ENCODE data around the gene SRGAP3. TPM values are rescaled to one million over a fixed set of nuclear protein-coding genes. Genes with fewer than 3 reads are reported as not detected.

SRGAP3 gene
- total and polyA plus RNA-seq, 2 experiments from 2014 or later, result 0.89 to 1.7 TPM

GRCh38 chr3:9247941-9248521, 1.4 kb downstream of the SRGAP3 start:
- no peak overlapping the region for H3K9ac ChIP-seq
- no peaks in the 10 kb centered on the region for H3K9me2 ChIP-seq (ENCODE audit: insufficient read depth)
- 4 to 10% methylated on average over 19 of the region's 19 CpGs for WGBS, 2 experiments (ENCODE audit: low coverage in 1 of 2, low lambda C conversion rate in 2 of 2, missing lambda C conversion rate in 2 of 2)
- no peaks in the 10 kb centered on the region for H4K20me1 ChIP-seq (ENCODE audit: insufficient read depth)
- no peak overlapping the region for H3K27ac ChIP-seq
- no peaks in the 10 kb centered on the region for H3K9me3 ChIP-seq (ENCODE audit: low read depth)
- no peak for TF ChIP-seq EZH2phosphoT487 (IDR thresholded peaks at IDR 0.05; ENCODE audit: insufficient read depth, low read depth)
- peak; percentile 57 for TF ChIP-seq EZH2 (IDR thresholded peaks at IDR 0.05; ENCODE audit: insufficient read depth, poor library complexity, severe bottlenecking)
- peak overlapping the region; percentile 74 for H3K4me3 ChIP-seq
- H3F3A ChIP-seq (ENCODE audit: insufficient read depth), result no peaks in the 10 kb centered on the region
- H3K4me2 ChIP-seq (ENCODE audit: unreplicated experiment), result peak overlapping the region; percentile 92
- peak overlapping the region; percentile 76 for H2AFZ ChIP-seq
- in situ Hi-C loops (cut with MboI), result no loop called here
- no peaks in the 10 kb centered on the region for H3K36me3 ChIP-seq (ENCODE audit: low read depth)
- H3K4me1 ChIP-seq (ENCODE audit: insufficient read depth), result peaks cover 21% of the 10 kb centered on the region
- peaks cover 14% of the 10 kb centered on the region; the same call in 1 of the 2 replicates for H3K27me3 ChIP-seq (replicated peaks; ENCODE audit: insufficient read depth)
- peak; percentile 26 for DNase-seq
- no peaks in the 10 kb centered on the region for H3K79me2 ChIP-seq (ENCODE audit: insufficient read depth)

- H3K4me3 ChIP-seq, result peak overlapping the region; percentile 74; the same call in 1 of the 2 replicates
- in situ Hi-C loops (cut with MboI), result no loop called here
- peak overlapping the region; percentile 92 for H3K4me2 ChIP-seq (ENCODE audit: unreplicated experiment)
- no peaks in the 10 kb centered on the region for H3K79me2 ChIP-seq (ENCODE audit: insufficient read depth)
- no peaks in the 10 kb centered on the region for H3F3A ChIP-seq (ENCODE audit: insufficient read depth)
- peak overlapping the region; percentile 76 for H2AFZ ChIP-seq
- H3K9ac ChIP-seq, result no peak overlapping the region
- H3K27me3 ChIP-seq (replicated peaks; ENCODE audit: insufficient read depth), result peaks cover 14% of the 10 kb centered on the region; the same call in 1 of the 2 replicates
- H3K4me1 ChIP-seq (ENCODE audit: insufficient read depth), result peaks cover 21% of the 10 kb centered on the region
- H4K20me1 ChIP-seq (ENCODE audit: insufficient read depth), result no peaks in the 10 kb centered on the region
- no peak for DNase-seq
- H3K9me3 ChIP-seq (ENCODE audit: low read depth), result no peaks in the 10 kb centered on the region
- no peaks in the 10 kb centered on the region for H3K36me3 ChIP-seq (ENCODE audit: low read depth)
- H3K27ac ChIP-seq, result no peak overlapping the region
- TF ChIP-seq EZH2phosphoT487 (IDR thresholded peaks at IDR 0.05; ENCODE audit: insufficient read depth, low read depth) (no peak), EZH2 (IDR thresholded peaks at IDR 0.05; ENCODE audit: insufficient read depth, poor library complexity, severe bottlenecking) (no peak)
- H3K9me2 ChIP-seq (ENCODE audit: insufficient read depth), result no peaks in the 10 kb centered on the region
- 37% methylated on average over 12 of the region's 12 CpGs for WGBS, 2 experiments (ENCODE audit: low coverage in 1 of 2, low lambda C conversion rate in 2 of 2, missing lambda C conversion rate in 2 of 2)
Observed at GRCh38 chr3:9247361-9247940, 2.0 kb downstream of the SRGAP3 start.

- Histone ChIP-seq H3K27me3 (replicated peaks; ENCODE audit: insufficient read depth) (peaks cover 14% of the 10 kb centered on the region; the same call in 1 of the 2 replicates), H3K4me3 (no peak overlapping the region), H3K4me2 (ENCODE audit: unreplicated experiment) (no peak overlapping the region), H3K9ac (no peak overlapping the region), H3K27ac (no peak overlapping the region), H3K79me2 (ENCODE audit: insufficient read depth) (no peaks in the 10 kb centered on the region), H4K20me1 (ENCODE audit: insufficient read depth) (no peaks in the 10 kb centered on the region), H3K9me3 (ENCODE audit: low read depth) (no peaks in the 10 kb centered on the region), H3F3A (ENCODE audit: insufficient read depth) (no peaks in the 10 kb centered on the region), H3K9me2 (ENCODE audit: insufficient read depth) (no peaks in the 10 kb centered on the region), H3K4me1 (ENCODE audit: insufficient read depth) (peaks cover 21% of the 10 kb centered on the region), H2AFZ (no peak overlapping the region), H3K36me3 (ENCODE audit: low read depth) (no peaks in the 10 kb centered on the region)
- DNase-seq, result no peak
- in situ Hi-C loops (cut with MboI), result no loop called here
- WGBS, 2 experiments (ENCODE audit: low coverage in 1 of 2, low lambda C conversion rate in 2 of 2, missing lambda C conversion rate in 2 of 2), result 86% methylated on average over 4 of the region's 4 CpGs
- TF ChIP-seq EZH2 (IDR thresholded peaks at IDR 0.05; ENCODE audit: insufficient read depth, poor library complexity, severe bottlenecking) (no peak), EZH2phosphoT487 (IDR thresholded peaks at IDR 0.05; ENCODE audit: insufficient read depth, low read depth) (no peak)
Observed at GRCh38 chr3:9246189-9246588, 3.3 kb downstream of the SRGAP3 start.

GRCh38 chr3:9244495-9245183, 4.8 kb downstream of the SRGAP3 start:
- Histone ChIP-seq H3K9me3 (ENCODE audit: low read depth) (no peaks in the 10 kb centered on the region), H3K79me2 (ENCODE audit: insufficient read depth) (no peaks in the 10 kb centered on the region), H3K9me2 (ENCODE audit: insufficient read depth) (no peaks in the 10 kb centered on the region), H3K9ac (no peak overlapping the region), H3K4me2 (ENCODE audit: unreplicated experiment) (no peak overlapping the region), H3K27me3 (replicated peaks; ENCODE audit: insufficient read depth) (peaks cover 14% of the 10 kb centered on the region; the same call in 1 of the 2 replicates), H2AFZ (no peak overlapping the region), H3K4me1 (ENCODE audit: insufficient read depth) (peaks cover 15% of the 10 kb centered on the region), H3K4me3 (no peak overlapping the region), H4K20me1 (ENCODE audit: insufficient read depth) (no peaks in the 10 kb centered on the region), H3F3A (ENCODE audit: insufficient read depth) (no peaks in the 10 kb centered on the region), H3K36me3 (ENCODE audit: low read depth) (no peaks in the 10 kb centered on the region), H3K27ac (no peak overlapping the region)
- WGBS, 2 experiments (ENCODE audit: low coverage in 1 of 2, low lambda C conversion rate in 2 of 2, missing lambda C conversion rate in 2 of 2), result 79 to 82% methylated on average over 1 of the region's 1 CpG
- in situ Hi-C loops (cut with MboI), result no loop called here
- no peak for TF ChIP-seq EZH2 (IDR thresholded peaks at IDR 0.05; ENCODE audit: insufficient read depth, poor library complexity, severe bottlenecking)
- TF ChIP-seq EZH2phosphoT487 (IDR thresholded peaks at IDR 0.05; ENCODE audit: insufficient read depth, low read depth), result no peak
- no peak for DNase-seq
